GM18870 (cell line): ENCODE data around the gene GJD2.

Experiments
- ATAC-seq: cut with Tn5 transposase; IDR thresholded peaks from one replicate; pipeline ENCODE4 v1.9.1; 2021; ENCODE audit warnings: moderate library complexity; ENCODE audit not compliant: unreplicated experiment

The GJD2 gene

GRCh38 chr15:34754674-34755418 lies at the start of gene GJD2:
TSS of gene GJD2 (minus strand) at chr15:34754998. CDS start at chr15:34754488, 510 bp downstream.
- ATAC-seq, result no peak

- no peak for ATAC-seq
Observed at GRCh38 chr15:34804113-34804512, 49.3 kb upstream of the GJD2 start.

- no peak for ATAC-seq
Observed at GRCh38 chr15:34802803-34803750, 48.3 kb upstream of the GJD2 start.

- ATAC-seq, result no peak
Observed at GRCh38 chr15:34802371-34802770, 47.6 kb upstream of the GJD2 start.

GRCh38 chr15:34799149-34800101 lies 44.6 kb upstream of the GJD2 start:
- ATAC-seq, result no peak

- ATAC-seq, result no peak
Observed at GRCh38 chr15:34796847-34797435, 42.1 kb upstream of the GJD2 start.

GRCh38 chr15:34795267-34796081 lies 40.7 kb upstream of the GJD2 start, which contains the start of gene ACTC1:
TSS of gene ACTC1 (minus strand) at chr15:34795549. CDS start at chr15:34794808, 741 bp downstream.
- no peak for ATAC-seq

GRCh38 chr15:34794590-34795206 lies 39.9 kb upstream of the GJD2 start:
- no peak for ATAC-seq

- ATAC-seq, result no peak
Observed at GRCh38 chr15:34793901-34794300, 39.1 kb upstream of the GJD2 start.

- no peak for ATAC-seq
Observed at GRCh38 chr15:34793071-34793470, 38.3 kb upstream of the GJD2 start.

- ATAC-seq, result no peak
Observed at GRCh38 chr15:34791701-34792100, 36.9 kb upstream of the GJD2 start.

- ATAC-seq, result no peak
Observed at GRCh38 chr15:34790121-34790520, 35.3 kb upstream of the GJD2 start.

- ATAC-seq, result no peak
Observed at GRCh38 chr15:34789326-34789725, 34.5 kb upstream of the GJD2 start.

GRCh38 chr15:34786206-34786605 lies 31.4 kb upstream of the GJD2 start:
- ATAC-seq, result no peak

GRCh38 chr15:34783991-34784390 lies 29.2 kb upstream of the GJD2 start:
- ATAC-seq, result no peak

GRCh38 chr15:34783431-34783830 lies 28.6 kb upstream of the GJD2 start:
- ATAC-seq, result no peak

GRCh38 chr15:34782901-34783300 lies 28.1 kb upstream of the GJD2 start:
- ATAC-seq, result no peak

GRCh38 chr15:34780725-34781124 lies 25.9 kb upstream of the GJD2 start:
- no peak for ATAC-seq

GRCh38 chr15:34776606-34777105 lies 21.9 kb upstream of the GJD2 start:
- no peak for ATAC-seq
